Fibroblast of villous mesenchyme (primary cell): ENCODE data around the gene CST7. TPM values are rescaled to one million over a fixed set of nuclear protein-coding genes. Genes with fewer than 3 reads are reported as not detected.

Experiments
- DNase-seq: peaks from one replicate; pipeline ENCODE4 v3.0.0-alpha.2; 2010; ENCODE audit warnings: low read depth
- H3K4me3 ChIP-seq: 2 replicates; pipeline ENCODE4 v1.5.1; 2011; ENCODE audit warnings: low read depth, mild to moderate bottlenecking, low read length
- CTCF ChIP-seq: IDR thresholded peaks from 2 replicates; pipeline ENCODE4 v1.5.1; 2012; ENCODE audit warnings: low read depth, mild to moderate bottlenecking, low read length; ENCODE audit not compliant: insufficient read depth
- total RNA-seq: library from RNA; depleted of rRNA; stranded (reverse); fragments of >200 nt; gene quantifications from 2 replicates; pipeline ENCODE4 v1.2.3, GENCODE V29; 2012

CST7 gene
- total RNA-seq, 1 donor: not detected

- H3K4me3 ChIP-seq: peak overlapping the region; percentile 97
- DNase-seq: peak; percentile 29
- TF ChIP-seq CTCF: peak; percentile 9
Observed at GRCh38 chr20:24993337-24994185, 44.5 kb downstream of the CST7 start.

GRCh38 chr20:24994186-24994465, 45.1 kb downstream of the CST7 start:
- no peak for TF ChIP-seq CTCF
- DNase-seq: no peak
- H3K4me3 ChIP-seq: no peak overlapping the region

GRCh38 chr20:24994470-24995368, 45.6 kb downstream of the CST7 start:
- H3K4me3 ChIP-seq: peak overlapping the region; percentile 34
- DNase-seq: peak; percentile 75
- peak; percentile 93 for TF ChIP-seq CTCF

- no peak overlapping the region for H3K4me3 ChIP-seq
- no peak for TF ChIP-seq CTCF
- no peak for DNase-seq
Observed at GRCh38 chr20:24995741-24996448, 46.8 kb downstream of the CST7 start.

- no peak for TF ChIP-seq CTCF
- H3K4me3 ChIP-seq: no peak overlapping the region
- no peak for DNase-seq
Observed at GRCh38 chr20:24996449-24997377, 47.6 kb downstream of the CST7 start.

GRCh38 chr20:24998121-24998520, 49.1 kb downstream of the CST7 start:
- no peak overlapping the region for H3K4me3 ChIP-seq
- TF ChIP-seq CTCF: no peak
- no peak for DNase-seq
